SJSA1 (cell line): ENCODE measurements around the gene TAF10. TPM values are rescaled to one million over a fixed set of nuclear protein-coding genes. Genes with fewer than 3 reads are reported as not detected.

Source experiments
- DNase-seq, 2 experiments: peaks; one replicate each; pipeline ENCODE4 v3.0.0-alpha.2; 2015 to 2020; ENCODE audit warnings: low spot score in 2 of 2, low read depth in 1 of 2
- H3K27ac ChIP-seq: fragments of 250-450 bp; sonication (Bioruptor Pico); 2 replicates; pipeline ENCODE4 v1.5.1; 2020; ENCODE audit warnings: mild to moderate bottlenecking, moderate library complexity
- H3K27me3 ChIP-seq: fragments of 250-450 bp; sonication (Bioruptor Pico); replicated peaks from 2 replicates; pipeline ENCODE4 v1.5.1; 2020; ENCODE audit warnings: mild to moderate bottlenecking, moderate library complexity
- H3K36me3 ChIP-seq: fragments of 250-450 bp; sonication (Bioruptor Pico); 2 replicates; pipeline ENCODE4 v1.5.1; 2020; ENCODE audit warnings: mild to moderate bottlenecking
- H3K4me1 ChIP-seq: fragments of 250-450 bp; sonication (Bioruptor Pico); replicated peaks from 2 replicates; pipeline ENCODE4 v1.6.1; 2021; ENCODE audit warnings: mild to moderate bottlenecking
- H3K4me3 ChIP-seq: fragments of 250-450 bp; sonication (Bioruptor Pico); 2 replicates; pipeline ENCODE4 v1.5.1; 2020; ENCODE audit warnings: mild to moderate bottlenecking
- H3K9me3 ChIP-seq: fragments of 250-450 bp; sonication (Bioruptor Pico); replicated peaks from 2 replicates; pipeline ENCODE4 v1.5.1; 2020; ENCODE audit warnings: mild to moderate bottlenecking
- total RNA-seq: library from RNA; depleted of rRNA; stranded (reverse); fragments of >200 nt; shearing (Covaris generic); gene quantifications from 2 replicates; pipeline ENCODE4 v1.2.3, GENCODE V29; 2014

Gene TAF10
- total RNA-seq, 1 experiment from 2014 or later: 25.2 TPM

DNA sequence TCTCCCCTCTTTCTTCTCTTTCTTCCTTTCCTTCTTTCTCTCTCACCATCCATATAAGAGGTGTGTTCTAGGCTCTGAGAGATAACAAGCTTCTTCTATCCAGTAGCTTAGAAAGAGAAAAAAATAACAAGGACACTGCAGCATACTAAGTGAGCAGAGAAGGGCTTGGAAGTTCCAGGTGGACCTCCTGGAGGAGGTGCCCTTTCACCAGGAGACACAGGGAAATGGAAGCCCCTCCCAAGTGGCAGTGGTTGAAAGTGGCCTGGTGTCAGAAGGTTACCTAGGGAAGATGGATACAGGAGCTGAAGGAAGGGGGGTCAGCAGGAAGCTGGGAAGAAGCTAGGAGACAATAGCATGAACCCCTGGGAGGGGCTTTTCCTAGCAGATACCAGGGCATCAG is 38.1 kb upstream of the TAF10 start:
- Histone ChIP-seq H3K27ac (no peak overlapping the region), H3K9me3 (no peaks in the 10 kb centered on the region), H3K4me3 (no peak overlapping the region), H3K36me3 (no peaks in the 10 kb centered on the region), H3K4me1 (no peaks in the 10 kb centered on the region; the same call in 1 of the 2 replicates), H3K27me3 (no peaks in the 10 kb centered on the region)
- no peak for DNase-seq

DNA sequence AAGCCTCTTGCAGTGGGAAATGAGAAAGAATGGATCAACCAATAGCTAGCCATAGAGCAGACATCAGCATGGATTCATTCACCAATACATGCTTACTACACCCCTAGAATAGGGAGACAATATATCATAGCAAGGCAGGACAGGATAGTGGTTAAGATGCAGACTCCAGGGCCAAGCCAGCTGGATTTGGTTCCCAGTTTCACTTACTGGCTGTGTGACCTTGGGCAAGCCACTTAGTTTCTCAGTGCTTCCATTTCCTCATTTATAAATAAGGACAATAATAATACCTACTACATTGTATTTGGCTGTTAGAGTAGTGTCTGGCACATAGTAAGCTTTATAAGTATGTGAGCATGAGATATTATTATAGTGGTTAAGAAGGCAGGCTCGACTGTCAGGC is 36.5 kb upstream of the TAF10 start:
- no peaks in the 10 kb centered on the region for H3K36me3 ChIP-seq
- no peaks in the 10 kb centered on the region for H3K27me3 ChIP-seq
- no peaks in the 10 kb centered on the region for H3K9me3 ChIP-seq

GRCh38 chr11:6647836-6648235 is 35.8 kb upstream of the TAF10 start:
- no peak overlapping the region for H3K27ac ChIP-seq
- H3K4me1 ChIP-seq: no peaks in the 10 kb centered on the region
- no peaks in the 10 kb centered on the region for H3K36me3 ChIP-seq
- DNase-seq: no peak
- H3K9me3 ChIP-seq: no peaks in the 10 kb centered on the region
- no peaks in the 10 kb centered on the region for H3K27me3 ChIP-seq
- no peak overlapping the region for H3K4me3 ChIP-seq

More for the DNA sequence above, 36.5 kb upstream of the TAF10 start:
- H3K27ac ChIP-seq: no peak overlapping the region
- H3K4me1 ChIP-seq: no peaks in the 10 kb centered on the region
- H3K4me3 ChIP-seq: no peak overlapping the region
- no peak for DNase-seq

DNA sequence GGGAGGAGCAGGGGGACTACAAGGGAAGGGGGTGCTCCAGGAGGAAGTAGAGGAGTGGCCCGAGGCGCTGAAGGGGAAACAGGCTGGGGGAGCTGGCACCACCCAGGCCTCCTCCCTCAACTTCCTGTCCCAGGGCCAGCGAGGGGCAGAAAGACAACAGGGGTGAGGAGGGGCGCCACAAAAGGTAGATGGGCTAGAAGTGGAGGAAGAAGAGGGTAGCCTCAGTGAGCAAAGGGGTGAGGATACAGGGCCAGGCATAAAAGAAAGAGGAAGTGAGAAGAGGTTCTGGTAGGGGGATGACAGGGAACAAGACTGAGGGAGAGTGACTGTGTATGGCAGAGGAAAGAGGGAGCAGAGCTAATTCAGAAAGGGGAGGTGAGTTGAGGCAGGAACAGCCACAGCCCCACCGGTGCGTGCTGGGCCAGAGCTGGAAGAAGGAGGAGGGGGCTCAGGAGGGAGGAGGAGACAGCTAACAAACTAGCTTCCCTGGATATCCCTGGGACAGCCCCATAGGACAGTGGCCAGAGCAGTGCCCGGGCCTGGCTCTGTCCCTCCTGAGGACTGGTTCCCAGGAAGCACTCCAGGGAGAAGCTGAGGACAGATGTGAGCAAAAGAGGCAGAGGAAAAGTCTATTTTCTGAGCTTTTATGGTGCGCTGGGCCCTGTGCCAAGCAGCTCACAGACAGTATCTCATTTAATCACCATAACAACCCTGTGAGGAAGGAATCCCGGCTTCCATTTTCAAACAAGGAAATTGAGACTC is 35.1 kb upstream of the TAF10 start:
- Histone ChIP-seq H3K4me3 (no peak overlapping the region), H3K9me3 (no peaks in the 10 kb centered on the region), H3K36me3 (no peaks in the 10 kb centered on the region), H3K4me1 (no peaks in the 10 kb centered on the region), H3K27ac (no peak overlapping the region), H3K27me3 (no peaks in the 10 kb centered on the region)
- DNase-seq: no peak

DNA sequence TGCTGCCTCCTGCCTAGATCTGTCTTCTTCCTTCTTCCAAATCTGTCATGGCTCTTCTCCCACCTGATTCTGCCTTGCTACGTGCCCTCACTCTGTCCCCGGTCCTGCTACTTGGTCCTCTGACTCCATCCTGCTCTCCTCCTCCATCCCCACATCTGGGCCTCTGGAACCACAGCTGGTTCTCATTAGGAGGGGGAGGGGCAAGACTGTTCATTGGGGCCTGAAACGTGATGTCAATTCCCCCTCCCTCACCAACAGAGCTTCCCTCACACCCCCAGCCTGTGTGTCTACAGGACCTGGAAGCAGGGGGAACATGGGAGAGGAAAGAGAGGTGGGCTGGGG is 34.5 kb upstream of the TAF10 start:
- Histone ChIP-seq H3K36me3 (no peaks in the 10 kb centered on the region), H3K4me1 (no peaks in the 10 kb centered on the region), H3K27ac (no peak overlapping the region), H3K4me3 (no peak overlapping the region), H3K9me3 (no peaks in the 10 kb centered on the region), H3K27me3 (no peaks in the 10 kb centered on the region)
- DNase-seq: no peak

DNA sequence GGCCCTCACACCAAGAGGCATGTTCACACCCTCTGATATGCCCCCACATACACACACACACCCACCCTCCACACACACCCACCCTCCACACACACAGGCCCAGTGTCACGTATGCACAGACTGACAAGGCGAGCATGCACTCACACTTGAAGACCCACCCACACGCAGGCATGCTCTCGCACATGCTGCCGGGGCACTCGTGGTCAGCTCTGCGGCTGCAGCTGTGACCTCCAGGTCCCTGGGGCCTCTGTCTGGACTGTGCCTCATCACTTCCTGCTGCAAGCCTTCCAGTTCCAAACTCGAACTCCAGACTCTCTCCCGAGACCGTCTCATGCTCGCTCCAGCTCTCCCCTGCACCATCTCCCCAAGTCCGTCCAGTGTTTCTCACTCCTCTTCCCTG is 34.1 kb upstream of the TAF10 start:
- Histone ChIP-seq H3K27ac (no peak overlapping the region), H3K4me1 (no peaks in the 10 kb centered on the region), H3K36me3 (no peaks in the 10 kb centered on the region), H3K4me3 (no peak overlapping the region), H3K27me3 (no peaks in the 10 kb centered on the region), H3K9me3 (no peaks in the 10 kb centered on the region)
- no peak for DNase-seq

DNA sequence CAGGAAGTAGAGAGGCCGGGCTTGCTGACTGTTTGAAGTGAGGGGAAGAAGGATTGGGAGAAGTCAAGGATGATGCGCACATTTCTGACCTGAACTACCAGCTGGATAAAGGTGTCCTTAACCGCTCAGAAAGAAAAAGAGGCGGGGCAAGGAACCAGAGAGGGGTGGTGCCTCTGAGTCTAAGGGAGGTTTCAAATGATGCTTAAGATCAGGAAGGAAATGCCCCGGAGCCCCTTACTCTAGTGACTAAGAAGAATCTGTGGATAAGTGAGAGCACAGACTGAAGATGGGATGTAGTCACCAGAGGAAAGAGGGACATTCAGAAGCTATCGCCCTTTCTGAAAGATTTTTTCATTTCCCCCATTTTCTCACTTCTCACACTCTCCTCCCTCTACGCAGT is 30.9 kb upstream of the TAF10 start:
- Histone ChIP-seq H3K9me3 (no peaks in the 10 kb centered on the region), H3K4me3 (no peak overlapping the region)

DNA sequence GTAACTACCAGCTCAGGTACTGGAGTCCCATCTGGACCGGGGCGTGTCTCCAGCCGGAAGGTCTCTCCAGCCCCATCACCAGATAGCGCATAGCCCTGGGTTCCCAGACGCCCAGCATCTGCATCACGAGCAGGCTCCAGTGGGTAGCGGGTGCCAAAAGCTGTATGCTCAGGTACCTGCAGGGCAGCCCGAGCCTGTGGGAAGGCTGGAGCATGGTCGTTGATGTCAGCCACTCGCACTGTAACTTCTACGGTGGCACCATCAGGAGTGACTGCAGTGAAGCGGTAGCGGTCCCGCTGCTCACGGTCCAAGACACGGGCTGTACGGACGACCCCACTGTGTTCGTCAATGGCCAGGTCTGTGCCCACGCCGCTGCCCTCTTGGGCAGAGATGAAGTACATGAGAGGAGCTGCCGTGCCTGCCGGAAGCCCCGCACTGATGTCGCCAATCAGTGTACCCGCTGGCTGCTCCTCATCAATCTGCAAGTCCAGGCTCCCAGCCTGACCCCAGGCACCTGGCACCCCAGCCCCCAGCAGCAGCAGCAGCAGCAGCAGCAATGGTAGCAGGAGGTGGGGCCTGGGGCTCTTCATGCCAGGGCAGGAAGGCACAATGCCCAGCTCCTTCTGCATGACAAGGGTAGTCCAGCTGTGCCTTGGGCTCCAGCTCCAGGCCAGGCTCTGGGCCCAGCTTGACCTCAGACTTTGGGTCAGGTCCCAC is 29.1 kb upstream of the TAF10 start:
- H3K27me3 ChIP-seq: no peaks in the 10 kb centered on the region
- H3K4me1 ChIP-seq: no peaks in the 10 kb centered on the region
- H3K27ac ChIP-seq: no peak overlapping the region
- H3K36me3 ChIP-seq: no peaks in the 10 kb centered on the region
- no peak overlapping the region for H3K4me3 ChIP-seq
- no peaks in the 10 kb centered on the region for H3K9me3 ChIP-seq
- no peak for DNase-seq

More for the DNA sequence above, 30.9 kb upstream of the TAF10 start:
- no peaks in the 10 kb centered on the region for H3K36me3 ChIP-seq
- no peaks in the 10 kb centered on the region for H3K27me3 ChIP-seq
- no peak for DNase-seq
- no peaks in the 10 kb centered on the region for H3K4me1 ChIP-seq
- no peak overlapping the region for H3K27ac ChIP-seq

GRCh38 chr11:6640036-6640984 is 28.3 kb upstream of the TAF10 start:
- no peaks in the 10 kb centered on the region for H3K27me3 ChIP-seq
- no peaks in the 10 kb centered on the region for H3K4me1 ChIP-seq
- H3K4me3 ChIP-seq: no peak overlapping the region
- no peak overlapping the region for H3K27ac ChIP-seq
- DNase-seq: no peak
- no peaks in the 10 kb centered on the region for H3K9me3 ChIP-seq
- H3K36me3 ChIP-seq: no peaks in the 10 kb centered on the region

DNA sequence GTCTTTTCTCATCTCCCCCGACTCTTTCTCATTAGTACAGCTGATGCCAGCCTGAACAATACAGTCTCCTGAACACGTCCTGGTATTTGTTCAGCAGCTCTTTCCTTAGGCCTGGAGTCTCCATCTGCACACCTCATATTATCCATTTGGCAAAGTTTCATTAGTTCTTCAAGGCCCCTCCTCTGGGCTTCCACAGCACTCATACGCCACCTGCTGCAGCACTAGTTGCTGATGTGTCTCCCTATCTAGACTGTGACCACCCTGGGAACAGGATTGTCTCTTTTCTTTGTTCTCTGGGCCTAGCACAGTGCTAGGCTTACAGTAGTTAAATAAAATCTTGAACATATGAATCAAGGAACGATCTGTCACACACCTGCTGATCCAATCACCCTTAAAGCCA is 26.4 kb upstream of the TAF10 start:
- no peak for DNase-seq
- Histone ChIP-seq H3K4me1 (no peaks in the 10 kb centered on the region), H3K27me3 (no peaks in the 10 kb centered on the region), H3K4me3 (no peak overlapping the region), H3K27ac (no peak overlapping the region), H3K9me3 (no peaks in the 10 kb centered on the region), H3K36me3 (no peaks in the 10 kb centered on the region)

GRCh38 chr11:6637871-6638270 is 25.9 kb upstream of the TAF10 start:
- no peak overlapping the region for H3K4me3 ChIP-seq
- DNase-seq: no peak
- H3K27ac ChIP-seq: no peak overlapping the region

GRCh38 chr11:6636480-6636879 is 24.5 kb upstream of the TAF10 start:
- DNase-seq: no peak
- no peak overlapping the region for H3K4me3 ChIP-seq
- H3K9me3 ChIP-seq: no peaks in the 10 kb centered on the region
- no peaks in the 10 kb centered on the region for H3K36me3 ChIP-seq
- H3K27ac ChIP-seq: no peak overlapping the region
- H3K27me3 ChIP-seq: no peaks in the 10 kb centered on the region
- no peaks in the 10 kb centered on the region for H3K4me1 ChIP-seq

More at GRCh38 chr11:6637871-6638270, 25.9 kb upstream of the TAF10 start:
- Histone ChIP-seq H3K4me1 (no peaks in the 10 kb centered on the region), H3K27me3 (no peaks in the 10 kb centered on the region), H3K36me3 (no peaks in the 10 kb centered on the region), H3K9me3 (no peaks in the 10 kb centered on the region)

GRCh38 chr11:6635082-6635932 is 23.3 kb upstream of the TAF10 start:
- no peak for DNase-seq
- Histone ChIP-seq H3K4me3 (no peak overlapping the region), H3K27me3 (no peaks in the 10 kb centered on the region), H3K9me3 (no peaks in the 10 kb centered on the region), H3K36me3 (no peaks in the 10 kb centered on the region), H3K4me1 (no peaks in the 10 kb centered on the region), H3K27ac (no peak overlapping the region)
